Activated CD4-positive, alpha-beta T cell treated with anti-CD3 and anti-CD28 coated beads for 24 hours (primary cell): Measurements from ENCODE around the gene HIF1AN.
"Not testable (repeated sequence)": the region's sequence is repeated elsewhere in the genome, so short reads cannot be mapped to it uniquely, and the experiment has no call there.

Experiments used
- DNase-seq, 2 donors: peaks; one replicate each; pipeline ENCODE4 v3.0.0-alpha.2; 2020; ENCODE audit warnings: low read depth in 2 of 2

HIF1AN gene

DNA sequence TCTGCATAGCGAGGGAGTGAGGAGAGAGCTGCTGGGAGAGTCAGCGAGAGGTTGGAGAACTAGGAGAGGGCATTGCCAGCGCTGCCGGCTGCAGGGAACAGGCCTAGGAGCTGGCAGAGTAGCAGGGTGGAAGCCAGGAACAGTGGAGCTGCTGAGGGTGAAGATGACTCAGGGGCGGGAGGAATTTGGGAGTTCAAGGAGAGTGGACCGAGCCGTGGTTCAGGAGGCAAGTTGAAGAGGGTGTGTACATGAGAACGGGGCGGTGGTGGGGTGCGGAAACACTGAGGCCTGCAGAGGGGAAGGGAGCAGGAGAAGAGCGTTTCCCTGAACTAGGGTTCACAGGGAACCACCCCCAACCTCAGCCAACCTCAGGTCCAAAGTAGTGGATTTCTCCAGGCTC, 31.5 kb downstream of the HIF1AN start:
- DNase-seq = no peak

DNA sequence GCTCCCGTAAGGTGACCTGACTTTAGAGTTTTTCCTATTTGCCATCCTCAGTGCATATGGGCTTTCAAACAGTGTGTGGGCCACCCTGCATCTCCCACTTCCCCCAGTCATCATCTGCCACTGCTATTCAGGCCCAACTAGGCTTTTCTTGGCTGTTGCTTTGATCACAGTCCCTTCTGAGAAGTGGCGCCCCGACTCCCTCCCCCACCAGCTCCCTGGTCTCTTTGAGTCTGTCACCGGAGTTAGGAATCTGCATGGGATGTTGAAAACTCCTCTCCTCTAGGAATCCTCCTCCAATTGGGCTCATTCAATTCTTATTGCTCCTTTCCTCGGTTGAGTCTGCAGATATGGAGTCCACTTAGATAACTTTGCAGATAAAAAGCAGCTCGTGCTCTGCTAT, 32.1 kb downstream of the HIF1AN start:
- DNase-seq = no peak

DNA sequence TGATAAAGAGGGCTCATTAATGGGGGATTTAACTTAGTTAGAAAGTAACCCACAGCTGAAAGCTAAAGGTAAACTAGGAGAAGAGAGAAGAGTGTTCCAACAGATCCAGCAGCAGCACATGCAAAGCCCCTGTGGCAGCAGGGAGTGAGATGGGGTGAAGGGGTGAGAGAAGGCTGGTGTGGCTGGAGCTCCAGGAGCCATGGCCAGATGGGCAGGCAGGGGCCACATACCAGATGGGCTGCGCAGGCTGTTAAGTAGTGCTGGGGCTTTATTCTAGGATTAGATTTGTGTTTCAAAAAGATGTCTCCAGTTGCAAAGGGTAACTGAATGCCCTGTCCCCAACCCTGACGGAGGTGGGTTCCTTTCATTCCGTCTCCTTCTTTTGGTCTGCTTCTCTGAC, 33.2 kb downstream of the HIF1AN start:
- no peak for DNase-seq

DNA sequence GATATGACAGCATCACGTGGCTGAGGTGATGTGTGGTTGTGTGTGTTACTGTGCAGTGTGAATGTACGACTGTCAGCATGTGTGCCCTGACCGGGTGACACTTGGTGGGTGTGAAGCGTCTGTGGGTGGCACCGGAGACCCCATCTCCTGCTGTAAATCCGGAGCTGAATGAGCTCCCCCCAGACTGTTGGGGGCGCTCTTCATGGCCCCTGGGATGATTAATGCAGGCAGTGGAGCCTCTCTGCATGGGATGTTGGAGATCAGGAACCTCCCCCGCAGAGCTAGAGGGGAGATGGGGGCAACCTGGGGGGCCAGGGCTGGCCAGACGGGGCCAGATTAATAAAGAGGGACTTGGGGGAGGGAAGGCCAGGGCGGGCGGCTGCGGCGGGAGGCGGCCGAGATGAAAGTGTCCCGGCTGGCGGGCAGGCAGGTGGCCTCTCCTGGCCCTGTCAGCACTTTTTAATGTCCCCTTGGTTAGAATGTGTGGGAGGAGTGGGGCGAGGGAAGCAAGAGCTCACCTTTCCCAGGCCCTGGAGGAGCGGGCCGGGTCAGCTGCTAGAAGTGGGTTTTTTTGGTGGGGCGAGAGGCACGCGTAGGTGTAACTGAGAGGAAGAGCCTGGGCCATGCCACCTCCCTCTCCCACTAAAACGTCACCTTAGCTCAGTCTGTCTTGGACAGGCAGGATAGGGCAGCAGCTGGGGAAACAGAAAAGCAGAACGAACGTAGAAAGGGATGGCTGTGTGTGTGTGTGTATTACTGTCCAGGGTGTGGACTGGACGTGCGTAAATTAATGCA, 34.1 kb downstream of the HIF1AN start:
- no peak for DNase-seq

DNA sequence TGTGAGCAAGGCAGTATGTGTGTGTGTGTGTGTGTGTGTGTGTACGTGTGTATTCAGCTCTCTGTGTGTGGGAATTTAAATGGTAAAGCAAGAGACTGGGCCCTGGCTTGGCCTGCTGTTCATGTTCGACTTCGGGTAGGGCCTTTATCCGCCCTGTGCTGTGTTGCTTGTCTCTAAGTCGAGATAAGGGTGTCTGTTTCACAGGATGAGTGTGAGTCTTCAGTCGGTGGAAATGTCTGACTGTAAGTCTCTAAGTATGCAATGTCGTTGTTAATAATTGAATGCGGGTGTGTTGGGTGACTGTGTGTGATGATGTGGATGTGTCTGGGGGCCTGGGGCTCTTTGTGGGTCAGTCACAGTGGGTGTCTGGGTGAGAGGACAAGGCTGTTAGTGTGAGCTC, 34.8 kb downstream of the HIF1AN start:
- DNase-seq = no peak

DNA sequence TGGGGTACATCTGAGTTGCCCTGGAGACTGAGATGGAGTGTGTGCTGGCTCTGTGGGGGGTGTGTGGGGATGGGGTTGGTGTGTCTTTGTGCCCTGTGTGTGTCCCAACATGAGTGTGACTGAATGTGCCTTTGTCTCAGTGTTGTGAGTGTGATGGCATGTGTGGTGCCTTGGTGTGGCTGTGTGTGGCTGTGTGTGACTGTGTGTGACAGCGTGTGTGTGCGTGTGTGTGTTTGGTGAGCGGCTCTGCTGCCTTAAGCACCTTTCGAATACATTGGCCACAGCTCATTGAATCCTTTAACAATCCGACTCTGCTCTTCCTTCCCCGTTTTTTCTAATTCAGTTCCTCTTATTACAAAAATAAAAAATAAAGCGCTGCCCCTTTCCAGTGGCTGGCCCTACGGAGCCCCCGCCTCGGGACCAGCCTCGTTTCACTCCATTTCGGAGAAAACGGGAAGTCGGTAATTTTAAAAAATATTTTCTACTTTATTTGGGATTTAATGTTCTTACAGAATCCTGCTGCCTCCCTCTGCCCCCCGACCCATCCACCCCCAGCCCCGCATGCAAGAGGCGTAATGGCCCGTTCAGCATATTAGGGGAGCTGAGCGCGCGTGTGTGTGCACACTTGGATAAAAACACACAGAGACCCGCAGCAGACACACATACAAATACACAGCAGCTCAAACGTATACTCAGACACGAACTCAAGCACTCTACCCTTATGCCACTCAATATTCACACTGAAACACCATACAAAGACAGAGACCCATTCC, 35.5 kb downstream of the HIF1AN start:
- no peak for DNase-seq

DNA sequence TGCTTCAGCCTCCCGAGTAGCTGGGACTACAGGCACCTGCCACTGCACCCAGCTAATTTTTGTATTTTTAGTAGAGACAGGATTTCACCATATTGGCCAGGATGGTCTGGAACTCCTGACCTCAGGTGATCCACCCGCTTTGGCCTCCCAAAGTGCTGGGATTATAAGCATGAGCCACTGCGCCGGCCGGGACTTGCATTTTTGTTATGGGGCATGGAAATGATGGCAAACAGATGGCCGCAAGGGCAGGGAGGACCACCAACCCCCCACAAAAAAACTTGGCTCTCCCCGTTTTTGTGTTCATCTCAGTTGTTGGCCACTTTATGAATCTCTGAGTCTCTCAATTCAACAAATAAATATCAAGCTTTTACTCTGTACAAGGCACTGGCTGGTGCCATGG, 39.4 kb downstream of the HIF1AN start:
- not testable (repeated sequence) for DNase-seq

DNA sequence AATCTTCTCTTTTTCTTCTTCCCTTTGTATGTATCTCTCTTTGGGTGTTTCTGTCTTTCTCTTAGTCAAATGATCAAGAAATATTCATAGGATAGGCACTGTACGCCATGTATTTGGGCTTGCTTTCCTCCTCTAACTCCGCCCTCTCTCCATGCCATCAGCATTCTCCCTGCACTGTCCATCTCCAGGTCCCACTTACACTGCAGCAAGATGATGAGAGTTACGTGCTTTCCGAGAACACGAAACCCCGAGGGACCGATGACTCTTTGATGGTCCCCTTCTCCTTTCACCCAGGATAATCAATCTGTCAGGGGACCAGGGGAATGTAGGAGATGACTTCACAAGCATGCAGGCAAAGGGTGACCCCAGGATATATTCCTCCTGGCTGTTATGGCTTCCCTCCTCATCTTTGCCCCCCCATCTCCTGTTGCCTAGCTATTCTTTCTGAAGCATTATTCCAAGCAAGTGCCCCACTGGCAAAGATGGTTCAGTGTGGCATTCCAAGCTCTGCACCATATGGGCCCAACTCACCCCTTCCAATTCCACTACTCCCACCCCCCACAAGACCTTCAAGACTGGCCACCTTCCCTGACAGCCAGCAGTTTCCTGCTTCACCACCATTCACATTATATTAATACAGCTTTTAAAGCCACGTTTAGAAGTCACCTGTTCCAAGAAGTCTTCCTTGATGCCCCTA, 40.0 kb downstream of the HIF1AN start:
- no peak for DNase-seq

DNA sequence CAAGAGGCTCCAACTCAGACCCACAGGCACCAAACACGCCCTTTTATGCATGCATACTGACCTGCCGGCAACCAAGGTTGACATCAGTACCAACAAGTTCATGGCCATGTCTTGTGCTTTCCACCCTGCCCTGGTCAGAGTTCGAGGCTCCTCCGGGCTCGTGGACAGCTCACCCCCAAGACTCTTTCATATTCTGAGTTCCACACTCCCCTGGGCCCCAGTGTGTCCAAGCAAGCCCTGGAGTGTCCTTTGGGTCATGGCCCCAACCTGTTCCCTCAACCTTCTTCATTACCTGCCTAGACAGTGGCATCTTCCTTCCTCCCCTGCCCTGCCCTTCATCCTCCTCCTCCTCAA, 40.5 kb downstream of the HIF1AN start:
- DNase-seq = no peak

DNA sequence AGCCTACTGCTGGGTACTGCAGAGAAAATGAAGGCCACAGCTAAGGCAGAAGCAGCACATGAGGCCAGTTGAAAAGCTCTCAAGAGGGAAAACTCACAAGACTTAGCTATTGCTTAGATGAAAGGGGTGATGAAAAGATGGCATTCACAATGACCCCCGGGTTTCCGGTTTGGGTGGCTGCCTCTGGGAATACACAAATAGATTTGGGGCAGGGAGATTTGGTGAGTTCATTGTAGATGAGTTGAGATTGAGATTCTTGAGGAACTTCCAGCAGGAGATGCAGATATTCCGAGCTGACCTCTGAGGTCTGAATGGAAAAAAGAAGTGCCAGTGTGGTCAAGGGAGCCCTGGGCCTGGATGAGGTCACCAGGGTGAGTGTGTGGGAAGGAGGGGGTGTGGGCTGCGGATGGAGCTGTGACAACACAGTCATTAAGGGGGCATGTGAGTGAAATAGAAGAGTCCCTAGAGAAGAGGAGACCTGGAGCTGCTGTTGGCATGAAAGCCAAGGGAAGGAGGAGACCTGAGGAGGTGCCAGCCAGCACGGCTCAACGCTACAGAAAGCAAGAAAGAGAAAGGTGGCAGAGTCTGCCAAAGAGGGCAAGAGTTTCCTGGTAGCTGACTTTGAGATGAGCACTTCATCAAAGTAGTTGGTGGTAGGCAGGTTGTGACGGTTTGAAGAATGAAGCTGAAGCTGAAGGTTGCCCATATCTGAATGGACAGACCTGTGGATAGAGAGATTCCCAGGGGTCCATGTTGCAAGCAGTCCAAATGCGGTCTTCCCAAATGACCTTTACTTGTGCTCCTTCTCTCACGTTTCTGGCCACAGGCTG, 43.7 kb downstream of the HIF1AN start:
- DNase-seq = no peak

DNA sequence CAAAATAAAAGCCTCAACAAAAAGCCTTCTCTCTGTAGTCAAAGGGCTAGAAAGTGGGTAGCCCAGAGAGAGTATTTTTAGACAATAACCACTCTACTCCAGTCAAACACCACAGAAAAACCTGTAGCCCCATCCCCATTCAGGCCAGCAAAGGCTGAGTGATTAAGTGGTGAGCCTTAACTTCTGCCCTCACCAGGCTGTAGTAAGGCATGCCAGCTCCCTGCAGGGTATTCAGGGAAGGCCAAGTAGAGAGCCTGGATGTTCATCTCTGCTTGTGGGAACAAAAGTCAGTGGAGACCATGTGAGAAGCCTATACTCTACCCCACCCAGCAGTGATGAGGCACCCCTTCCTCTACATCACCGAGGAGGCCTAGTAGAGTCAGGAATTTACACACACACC, 51.2 kb downstream of the HIF1AN start:
- DNase-seq = no peak

DNA sequence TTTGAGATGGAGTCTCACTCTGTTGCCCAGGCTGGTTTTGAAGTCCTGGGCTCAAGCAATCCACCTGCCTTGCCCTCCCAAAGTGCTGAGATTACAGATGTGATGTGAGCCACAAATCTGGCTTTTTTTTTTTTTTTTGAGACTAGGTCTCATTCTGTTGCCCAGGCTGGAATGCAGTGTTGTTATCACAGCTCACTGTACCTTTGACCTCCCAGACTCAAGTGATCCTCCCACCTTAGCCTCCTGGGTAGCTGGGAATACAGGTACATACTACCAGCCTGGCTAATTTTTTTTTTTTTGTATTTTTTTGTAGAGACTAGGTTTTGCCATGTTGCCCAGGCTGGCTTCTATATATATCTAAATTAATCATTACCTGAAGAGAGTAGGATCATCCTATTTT, 62.4 kb downstream of the HIF1AN start:
- no peak for DNase-seq

DNA sequence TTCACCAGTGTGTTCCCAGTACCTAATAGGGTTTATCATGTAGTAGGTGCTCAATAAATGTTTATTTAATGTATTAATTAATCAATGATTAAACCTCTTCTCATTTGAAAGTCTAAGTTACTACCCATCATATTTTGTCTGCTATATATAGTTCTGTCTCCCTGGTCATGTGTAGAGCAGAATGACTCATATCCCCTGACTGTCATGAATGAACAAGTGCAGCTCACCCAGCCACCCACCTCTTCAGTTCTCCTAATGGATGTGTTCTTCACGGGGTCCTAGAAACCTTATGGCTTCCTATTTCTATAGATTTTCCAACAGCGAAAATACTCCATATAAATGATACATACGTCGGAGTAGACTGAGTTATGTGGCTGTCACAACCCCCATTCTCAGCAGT, 64.5 kb downstream of the HIF1AN start:
- DNase-seq = no peak

DNA sequence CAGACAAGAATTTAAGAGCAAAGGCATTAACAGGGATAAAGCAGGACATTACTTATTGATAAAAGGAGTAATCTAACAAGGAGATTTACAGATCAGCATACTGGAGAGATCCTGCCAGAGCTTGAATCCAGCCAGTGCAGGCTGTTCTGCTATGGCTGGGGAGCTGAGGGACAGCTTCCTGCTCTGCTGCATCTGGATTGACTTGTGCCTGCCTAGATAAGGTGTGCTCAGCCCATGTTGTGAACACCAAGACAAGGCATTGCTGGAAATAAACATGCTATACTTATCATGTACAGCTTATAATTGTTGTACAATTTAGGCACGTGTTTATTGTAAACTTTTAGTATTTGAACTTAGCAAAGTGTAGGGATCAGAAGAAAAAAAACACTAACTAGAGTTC, 71.7 kb downstream of the HIF1AN start:
- no peak for DNase-seq
